Astrocyte of the hippocampus (primary cell): ENCODE results near the gene ZNF2.
A peak's percentile ranks its signal among the peaks of the same experiment; 100 is the strongest.

Experiments
- DNase-seq: peaks from one replicate; pipeline ENCODE4 v3.0.0; 2011; ENCODE audit warnings: low read depth, low spot score

ZNF2 gene

GRCh38 chr2:95206096-95206495 lies 40.5 kb downstream of the ZNF2 start:
- no peak for DNase-seq

GRCh38 chr2:95207111-95207961 lies 41.7 kb downstream of the ZNF2 start, which contains the start of gene ZNF892:
Gene ZNF892, plus strand, starts transcription at chr2:95207521. Its CDS starts 295 bp downstream, at chr2:95207816.
- DNase-seq: peak; percentile 97

- DNase-seq: no peak
Measured at GRCh38 chr2:95208106-95208505, 42.5 kb downstream of the ZNF2 start.

GRCh38 chr2:95215018-95215612 lies 49.5 kb downstream of the ZNF2 start:
- DNase-seq: no peak

- no peak for DNase-seq
Measured at GRCh38 chr2:95220449-95220848, 54.8 kb downstream of the ZNF2 start.

GRCh38 chr2:95225658-95226057 lies 60.0 kb downstream of the ZNF2 start:
- no peak for DNase-seq

- peak; percentile 77 for DNase-seq
Measured at GRCh38 chr2:95231723-95232122, 66.1 kb downstream of the ZNF2 start.

- no peak for DNase-seq
Measured at GRCh38 chr2:95232232-95232631, 66.6 kb downstream of the ZNF2 start.
